H9 (cell line): ENCODE results near the gene WIPF2. TPM values are rescaled to one million over a fixed set of nuclear protein-coding genes. Genes with fewer than 3 reads are reported as not detected.

Experiments used
- DNase-seq: peaks from one replicate; pipeline ENCODE4 v3.0.0-alpha.2; 2017
- H2AFZ ChIP-seq: one replicate; pipeline ENCODE4 v1.6.1; 2013; ENCODE audit warnings: mild to moderate bottlenecking, low read length, control low read depth, moderate library complexity
- H2AK5ac ChIP-seq: 2 replicates; pipeline ENCODE4 v1.6.1; 2013; ENCODE audit warnings: low read length, control low read depth, mixed read lengths; ENCODE audit not compliant: insufficient read length
- H2BK120ac ChIP-seq: one replicate; pipeline ENCODE4 v1.6.1; 2013; ENCODE audit warnings: low read depth, mild to moderate bottlenecking, low read length, control low read depth, inconsistent platforms; ENCODE audit not compliant: poor library complexity, severe bottlenecking
- H2BK12ac ChIP-seq: 2 replicates; pipeline ENCODE4 v1.6.1; 2013; ENCODE audit warnings: low read length, control low read depth, mixed read lengths, low read depth; ENCODE audit not compliant: insufficient read length
- H2BK15ac ChIP-seq: 2 replicates; pipeline ENCODE4 v1.6.1; 2013; ENCODE audit warnings: low read depth, low read length, control low read depth
- H2BK20ac ChIP-seq: one replicate; pipeline ENCODE4 v1.6.1; 2013; ENCODE audit warnings: low read depth, mild to moderate bottlenecking, low read length, control low read depth, inconsistent platforms; ENCODE audit not compliant: poor library complexity, severe bottlenecking
- H2BK5ac ChIP-seq: 2 replicates; pipeline ENCODE4 v1.6.1; 2013; ENCODE audit warnings: low read length, control low read depth, mixed read lengths; ENCODE audit not compliant: insufficient read length
- H3K14ac ChIP-seq: 2 replicates; pipeline ENCODE4 v1.6.1; 2013; ENCODE audit warnings: low read length, control low read depth; ENCODE audit not compliant: insufficient read depth
- H3K18ac ChIP-seq: 2 replicates; pipeline ENCODE4 v1.6.1; 2013; ENCODE audit warnings: low read depth, mild to moderate bottlenecking, mixed read lengths, low read length, control low read depth; ENCODE audit not compliant: insufficient read length
- H3K23ac ChIP-seq: 2 replicates; pipeline ENCODE4 v1.6.1; 2013; ENCODE audit warnings: low read length, control low read depth, mixed read lengths, low read depth; ENCODE audit not compliant: insufficient read length
- H3K23me2 ChIP-seq: 2 replicates; pipeline ENCODE4 v1.6.1; 2013; ENCODE audit warnings: low read depth, mild to moderate bottlenecking, mixed read lengths, low read length, control low read depth; ENCODE audit not compliant: insufficient read length, poor library complexity, severe bottlenecking
- H3K27ac ChIP-seq: 2 replicates; pipeline ENCODE4 v1.5.1; 2013; ENCODE audit warnings: low read length, control low read depth, mixed read lengths, low read depth; ENCODE audit not compliant: insufficient read length
- H3K27me3 ChIP-seq: 2 replicates; pipeline ENCODE4 v1.6.1; 2013; ENCODE audit warnings: low read length, control low read depth, inconsistent platforms; ENCODE audit not compliant: insufficient read depth
- H3K4ac ChIP-seq: 2 replicates; pipeline ENCODE4 v1.6.1; 2013; ENCODE audit warnings: low read depth, mild to moderate bottlenecking, control low read depth, inconsistent platforms, low read length, moderate library complexity
- H3K4me1 ChIP-seq: 2 replicates; pipeline ENCODE4 v1.6.1; 2013; ENCODE audit warnings: low read length, control low read depth, inconsistent platforms; ENCODE audit not compliant: insufficient read depth
- H3K4me2 ChIP-seq: 2 replicates; pipeline ENCODE4 v1.6.1; 2013; ENCODE audit warnings: low read length, control low read depth, mixed read lengths; ENCODE audit not compliant: insufficient read length, insufficient read depth
- H3K56ac ChIP-seq: 2 replicates; pipeline ENCODE4 v1.6.1; 2013; ENCODE audit warnings: low read depth, mild to moderate bottlenecking, mixed read lengths, low read length, control low read depth; ENCODE audit not compliant: insufficient read length
- H3K79me1 ChIP-seq: 2 replicates; pipeline ENCODE4 v1.6.1; 2013; ENCODE audit warnings: low read depth, mild to moderate bottlenecking, moderate library complexity, low read length, control low read depth, inconsistent platforms; ENCODE audit not compliant: insufficient read depth, poor library complexity, severe bottlenecking
- H3K79me2 ChIP-seq: 2 replicates; pipeline ENCODE4 v1.6.1; 2013; ENCODE audit warnings: low read length, control low read depth, inconsistent platforms; ENCODE audit not compliant: insufficient read depth
- H3K9ac ChIP-seq: 2 replicates; pipeline ENCODE4 v1.6.1; 2013; ENCODE audit warnings: low read length, control low read depth, mixed read lengths; ENCODE audit not compliant: insufficient read length; ENCODE audit errors: extremely low read depth
- H3K9me3 ChIP-seq: one replicate; pipeline ENCODE4 v1.6.1; 2013; ENCODE audit warnings: low read depth, low read length, inconsistent platforms; ENCODE audit not compliant: control insufficient read depth
- H3T11ph ChIP-seq: one replicate; pipeline ENCODE4 v1.6.1; 2013; ENCODE audit warnings: mild to moderate bottlenecking, low read length, control low read depth, inconsistent platforms
- H4K20me1 ChIP-seq: one replicate; pipeline ENCODE4 v1.6.1; 2013; ENCODE audit not compliant: control insufficient read depth, insufficient read length, insufficient read depth
- H4K5ac ChIP-seq: 2 replicates; pipeline ENCODE4 v1.6.1; 2013; ENCODE audit warnings: low read depth, mild to moderate bottlenecking, mixed read lengths, low read length, control low read depth; ENCODE audit not compliant: insufficient read length
- H4K8ac ChIP-seq: replicated peaks from 2 replicates; pipeline ENCODE4 v1.6.1; 2013; ENCODE audit warnings: low read length, control low read depth, mixed read lengths, low read depth; ENCODE audit not compliant: insufficient read length
- H4K91ac ChIP-seq: 2 replicates; pipeline ENCODE4 v1.6.1; 2013; ENCODE audit warnings: low read depth, mild to moderate bottlenecking, moderate library complexity, mixed read lengths, low read length, control low read depth; ENCODE audit not compliant: insufficient read length
- H3K27ac Mint-ChIP-seq, 3 experiments: 2 replicates in 2 of 3; 3 replicates in 1 of 3; pipeline ENCODE4 v1.8.0; 2020 to 2021; ENCODE audit warnings: mixed read lengths in 3 of 3, mild to moderate bottlenecking in 1 of 3, moderate library complexity in 1 of 3
- H3K27me3 Mint-ChIP-seq: 2 replicates; pipeline ENCODE4 v1.8.0; 2021; ENCODE audit warnings: low read depth, mild to moderate bottlenecking, moderate library complexity, mixed read lengths
- H3K36me3 Mint-ChIP-seq, 3 experiments: 2 replicates in 2 of 3; 3 replicates in 1 of 3; pipeline ENCODE4 v1.8.0; 2020 to 2021; ENCODE audit warnings: low read depth in 3 of 3, mixed read lengths in 3 of 3; ENCODE audit not compliant: insufficient read depth in 1 of 3
- H3K4me1 Mint-ChIP-seq, 2 experiments: 2 replicates each; pipeline ENCODE4 v1.8.0; 2020; ENCODE audit warnings: mixed read lengths in 2 of 2
- H3K4me3 Mint-ChIP-seq, 2 experiments: 2 replicates in 1 of 2; 3 replicates in 1 of 2; pipeline ENCODE4 v1.8.0; 2020 to 2021; ENCODE audit warnings: mild to moderate bottlenecking in 2 of 2, mixed read lengths in 2 of 2, moderate library complexity in 1 of 2
- H3K9me3 Mint-ChIP-seq, 2 experiments: 2 replicates in 1 of 2; 3 replicates in 1 of 2; pipeline ENCODE4 v1.8.0; 2020; ENCODE audit warnings: mild to moderate bottlenecking in 2 of 2, mixed read lengths in 2 of 2, moderate library complexity in 1 of 2
- WGBS: extraction: QIAGEN DNeasy Blood & Tissue Kit; methylation state at CpG from one replicate; pipeline ENCODE4 v1.1.7; 2013; ENCODE audit warnings: missing lambda C conversion rate, low lambda C conversion rate, mixed read lengths; ENCODE audit not compliant: insufficient read length; ENCODE audit errors: extremely low coverage; 5-methylcytosine and 5-hydroxymethylcytosine counted together
- total RNA-seq: library from RNA; stranded (reverse); gene quantifications from 2 replicates; pipeline ENCODE4 v1.2.1, GENCODE V29; 2021
- TF ChIP-seq, protein P1 (sequence below): fragments of 200-600 bp; sonication (generic); conservative IDR thresholded peaks from 3 replicates; pipeline ENCODE4 v1.8.0; 2021; ENCODE audit warnings: antibody characterized with exemption, mild to moderate bottlenecking

WIPF2 gene
- total RNA-seq, 1 experiment from 2014 or later = 24.2 TPM

DNA sequence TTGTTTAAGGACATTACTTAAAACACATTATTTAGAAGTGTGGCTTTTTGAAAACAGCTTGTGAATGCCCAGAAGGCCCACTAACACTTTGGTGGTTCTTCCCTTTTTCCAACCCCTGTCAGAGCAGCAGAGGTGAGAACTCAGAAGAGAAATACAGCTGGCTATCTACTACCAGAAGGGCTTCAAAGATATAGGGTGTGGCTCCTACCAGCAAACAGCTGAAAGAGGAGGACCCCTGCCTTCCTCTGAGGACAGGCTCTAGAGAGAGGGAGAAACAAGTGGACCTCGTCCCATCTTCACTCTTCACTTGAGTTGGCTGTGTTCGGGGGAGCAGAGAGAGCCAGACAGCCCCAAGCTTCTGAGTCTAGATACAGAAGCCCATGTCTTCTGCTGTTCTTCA lies 48.8 kb upstream of the WIPF2 start:
- Histone ChIP-seq H3K18ac (no peak overlapping the region), H3K27me3 (no peaks in the 10 kb centered on the region), H4K5ac (no peak overlapping the region), H3K9me3 (no peaks in the 10 kb centered on the region), H2AK5ac (no peak overlapping the region), H3K4ac (no peak overlapping the region), H3K14ac (no peak overlapping the region), H4K91ac (no peak overlapping the region), H3K79me1 (no peaks in the 10 kb centered on the region), H4K20me1 (no peaks in the 10 kb centered on the region), H2BK20ac (no peak overlapping the region), H3K4me1 (no peaks in the 10 kb centered on the region), H3K9ac (no peak overlapping the region), H3K79me2 (no peaks in the 10 kb centered on the region), H3K4me2 (no peak overlapping the region), H4K8ac (no peak overlapping the region), H3K56ac (no peak overlapping the region), H3T11ph (no peak overlapping the region), H2BK12ac (no peak overlapping the region), H2BK15ac (no peak overlapping the region), H3K23ac (no peak overlapping the region), H3K23me2 (no peaks in the 10 kb centered on the region), H2BK120ac (no peak overlapping the region), H3K27ac (no peak overlapping the region), H2BK5ac (no peak overlapping the region), H2AFZ (no peak overlapping the region)
- H3K9me3 Mint-ChIP-seq = no peaks in the 10 kb centered on the region
- no CpG with 5 or more reads among the region's 2 CpGs for WGBS
- TF ChIP-seq, protein P1, sequence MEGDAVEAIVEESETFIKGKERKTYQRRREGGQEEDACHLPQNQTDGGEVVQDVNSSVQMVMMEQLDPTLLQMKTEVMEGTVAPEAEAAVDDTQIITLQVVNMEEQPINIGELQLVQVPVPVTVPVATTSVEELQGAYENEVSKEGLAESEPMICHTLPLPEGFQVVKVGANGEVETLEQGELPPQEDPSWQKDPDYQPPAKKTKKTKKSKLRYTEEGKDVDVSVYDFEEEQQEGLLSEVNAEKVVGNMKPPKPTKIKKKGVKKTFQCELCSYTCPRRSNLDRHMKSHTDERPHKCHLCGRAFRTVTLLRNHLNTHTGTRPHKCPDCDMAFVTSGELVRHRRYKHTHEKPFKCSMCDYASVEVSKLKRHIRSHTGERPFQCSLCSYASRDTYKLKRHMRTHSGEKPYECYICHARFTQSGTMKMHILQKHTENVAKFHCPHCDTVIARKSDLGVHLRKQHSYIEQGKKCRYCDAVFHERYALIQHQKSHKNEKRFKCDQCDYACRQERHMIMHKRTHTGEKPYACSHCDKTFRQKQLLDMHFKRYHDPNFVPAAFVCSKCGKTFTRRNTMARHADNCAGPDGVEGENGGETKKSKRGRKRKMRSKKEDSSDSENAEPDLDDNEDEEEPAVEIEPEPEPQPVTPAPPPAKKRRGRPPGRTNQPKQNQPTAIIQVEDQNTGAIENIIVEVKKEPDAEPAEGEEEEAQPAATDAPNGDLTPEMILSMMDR = no peak
- no peak for DNase-seq
- peaks cover 5 to 6% of the 10 kb centered on the region in 2 experiments for H3K4me1 Mint-ChIP-seq
- no peak overlapping the region for H3K4me3 Mint-ChIP-seq
- H3K27me3 Mint-ChIP-seq = no peaks in the 10 kb centered on the region
- H3K36me3 Mint-ChIP-seq = peaks cover 50 to 92% (median 89%) of the 10 kb centered on the region in 3 experiments; a peak in 6 of 7 replicates
- no peak overlapping the region for H3K27ac Mint-ChIP-seq
